Liver (tissue), 9 donors: ENCODE measurements around the gene VEGFA. TPM values are rescaled to one million over a fixed set of nuclear protein-coding genes. Genes with fewer than 3 reads are reported as not detected.

Source experiments
- DNase-seq: peaks from one replicate; pipeline ENCODE4 v3.0.0-alpha.2; 2017; ENCODE audit warnings: low spot score
- H3K27ac ChIP-seq, 2 donors: one replicate each; pipeline ENCODE4 v1.7.0; 2013; ENCODE audit warnings: inconsistent platforms in 2 of 2, low read length in 2 of 2, control low read depth in 1 of 2, low read depth in 1 of 2, mild to moderate bottlenecking in 1 of 2
- H3K27me3 ChIP-seq, 4 donors: one replicate each; pipeline versions ENCODE4 v1.6.1 to v1.7.0; 2013; ENCODE audit warnings: low read length in 3 of 4, inconsistent platforms in 1 of 4, mild to moderate bottlenecking in 1 of 4, moderate library complexity in 1 of 4; ENCODE audit not compliant: control insufficient read depth in 4 of 4, insufficient read depth in 4 of 4
- H3K36me3 ChIP-seq, 4 donors: one replicate each; pipeline versions ENCODE4 v1.6.1 to v1.7.0; 2013; ENCODE audit warnings: low read length in 3 of 4, mild to moderate bottlenecking in 3 of 4, low read depth in 1 of 4, moderate library complexity in 1 of 4; ENCODE audit not compliant: control insufficient read depth in 4 of 4, insufficient read depth in 3 of 4
- H3K4me1 ChIP-seq, 4 donors: one replicate each; pipeline versions ENCODE4 v1.6.1 to v1.7.0; 2013; ENCODE audit warnings: low read length in 3 of 4, mild to moderate bottlenecking in 3 of 4, moderate library complexity in 1 of 4; ENCODE audit not compliant: control insufficient read depth in 4 of 4, insufficient read depth in 4 of 4
- H3K4me3 ChIP-seq, 3 donors: one replicate each; pipeline versions ENCODE4 v1.6.1 to v1.7.0; 2013; ENCODE audit warnings: low read length in 3 of 3, control low read depth in 1 of 3, low read depth in 1 of 3, mild to moderate bottlenecking in 1 of 3
- H3K9ac ChIP-seq, 2 donors: one replicate each; pipeline ENCODE4 v1.7.0; 2013; ENCODE audit warnings: low read length in 2 of 2, mild to moderate bottlenecking in 2 of 2, moderate library complexity in 2 of 2, control low read depth in 1 of 2, low read depth in 1 of 2
- H3K9me3 ChIP-seq, 4 donors: one replicate each; pipeline versions ENCODE4 v1.6.1 to v1.7.0; 2013; ENCODE audit warnings: low read length in 3 of 4; ENCODE audit not compliant: control insufficient read depth in 4 of 4
- EGR1 ChIP-seq, 2 donors: IDR thresholded peaks; 2 replicates each; pipeline ENCODE4 v1.6.1; 2016 to 2018; ENCODE audit warnings: antibody characterized with exemption in 2 of 2, low read depth in 2 of 2
- FOXA1 ChIP-seq: IDR thresholded peaks from 2 replicates; pipeline ENCODE4 v1.6.1; 2016; ENCODE audit warnings: antibody characterized with exemption
- FOXA2 ChIP-seq: IDR thresholded peaks from 2 replicates; pipeline ENCODE4 v1.6.1; 2016; ENCODE audit warnings: antibody characterized with exemption
- GABPA ChIP-seq, 2 donors: IDR thresholded peaks in 1 of 2; conservative IDR thresholded peaks in 1 of 2; 2 replicates each; pipeline ENCODE4 v1.6.1; 2016; ENCODE audit warnings: antibody characterized with exemption in 2 of 2, mild to moderate bottlenecking in 1 of 2, moderate library complexity in 1 of 2
- HNF4A ChIP-seq, 2 donors: conservative IDR thresholded peaks; 2 replicates each; pipeline ENCODE4 v1.6.1; 2016; ENCODE audit warnings: antibody characterized with exemption in 2 of 2, mild to moderate bottlenecking in 2 of 2
- HNF4G ChIP-seq: IDR thresholded peaks from 2 replicates; pipeline ENCODE4 v1.6.1; 2016; ENCODE audit warnings: antibody characterized with exemption
- JUND ChIP-seq, 2 donors: IDR thresholded peaks; 2 replicates each; pipeline ENCODE4 v1.6.1; 2016; ENCODE audit warnings: antibody characterized with exemption in 2 of 2
- MAX ChIP-seq: IDR thresholded peaks from 2 replicates; pipeline ENCODE4 v1.6.1; 2016; ENCODE audit warnings: antibody characterized with exemption
- RAD21 ChIP-seq, 2 donors: IDR thresholded peaks; 2 replicates each; pipeline ENCODE4 v1.6.1; 2016; ENCODE audit warnings: antibody characterized with exemption in 2 of 2, mild to moderate bottlenecking in 2 of 2
- REST ChIP-seq: IDR thresholded peaks from 2 replicates; pipeline ENCODE4 v1.6.1; 2016; ENCODE audit warnings: antibody characterized with exemption, mild to moderate bottlenecking
- RXRA ChIP-seq, 2 donors: IDR thresholded peaks; 2 replicates each; pipeline ENCODE4 v1.6.1; 2017 to 2018; ENCODE audit warnings: antibody characterized with exemption in 2 of 2, mild to moderate bottlenecking in 1 of 2
- SP1 ChIP-seq: IDR thresholded peaks from 2 replicates; pipeline ENCODE4 v1.6.1; 2018; ENCODE audit warnings: antibody characterized with exemption, mild to moderate bottlenecking
- TAF1 ChIP-seq: conservative IDR thresholded peaks from 2 replicates; pipeline ENCODE4 v1.6.1; 2016; ENCODE audit warnings: antibody characterized with exemption, mild to moderate bottlenecking
- YY1 ChIP-seq: IDR thresholded peaks from 2 replicates; pipeline ENCODE4 v1.6.1; 2016; ENCODE audit warnings: antibody characterized with exemption, mild to moderate bottlenecking
- WGBS: extraction: QIAGEN DNeasy Blood & Tissue Kit; methylation state at CpG from one replicate; pipeline ENCODE4 v1.1.7; 2013; 5-methylcytosine and 5-hydroxymethylcytosine counted together
- polyA plus RNA-seq, 2 donors: library from polyadenylated mRNA; stranded (reverse) in 1 of 2; unstranded in 1 of 2; fragments of 200-250 nt in 1 of 2; fragments of >200 nt in 1 of 2; fragmentation: Nextera tagmentation in 1 of 2; extraction: Ambion mirVana in 1 of 2; gene quantifications; one replicate each; pipeline versions ENCODE4 v1.2.1 to v1.2.3, GENCODE V29; 2013 to 2015
- total RNA-seq, 2 donors: library from RNA; depleted of rRNA; stranded (reverse); fragments of >200 nt; gene quantifications; one replicate each; pipeline ENCODE4 v1.2.3, GENCODE V29; 2014
- TF ChIP-seq, protein P1 (sequence below): IDR thresholded peaks from 2 replicates; pipeline ENCODE4 v1.6.1; 2016; ENCODE audit warnings: antibody characterized with exemption
- TF ChIP-seq, protein P2 (sequence below): IDR thresholded peaks from 2 replicates; pipeline ENCODE4 v1.6.1; 2016; ENCODE audit warnings: antibody characterized with exemption
- donor health status: healthy.
- donor health status: healthy.
- donor health status: healthy.
- donor health status: healthy.
- donor health status: healthy.

The VEGFA gene
- total and polyA plus RNA-seq, 4 donors = 14.7 to 160 (median 65.2) TPM

DNA sequence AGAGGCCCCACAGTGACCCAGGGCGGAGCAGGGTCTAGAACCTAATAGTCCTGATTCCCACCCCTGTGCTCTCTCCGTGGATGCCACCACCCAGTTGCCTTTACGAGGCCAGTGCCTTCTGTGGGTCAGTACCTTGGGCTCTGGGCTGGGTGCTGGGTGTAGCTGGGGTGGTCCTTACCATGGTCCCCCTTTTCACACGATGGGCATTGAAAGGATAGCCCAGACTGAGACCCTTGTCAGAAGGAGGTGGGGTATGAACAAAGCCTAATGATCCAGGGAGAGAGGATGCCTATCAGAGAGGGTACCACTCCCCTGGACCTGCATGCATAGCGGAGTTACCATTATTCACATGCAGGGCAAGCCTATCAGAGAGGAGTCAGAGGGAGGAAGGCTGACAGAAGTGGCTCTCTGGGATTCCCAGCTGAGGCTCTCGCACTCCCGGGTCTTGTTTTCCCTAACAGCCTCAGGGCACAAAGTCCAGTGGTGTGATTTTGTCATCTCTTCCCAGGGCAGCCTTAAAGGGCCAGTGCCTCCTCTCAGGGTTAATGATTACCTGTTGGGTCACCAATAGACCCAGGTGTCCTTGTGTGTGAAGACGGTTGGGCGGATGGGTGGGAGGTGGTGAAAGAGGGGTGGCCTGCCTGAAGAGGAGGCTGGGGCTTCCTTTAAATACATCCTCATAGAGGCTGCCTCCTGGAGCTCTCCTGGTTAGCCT lies 36.2 kb downstream of the VEGFA start:
- Histone ChIP-seq H3K36me3 (no peaks in the 10 kb centered on the region), H3K9me3 (no peaks in the 10 kb centered on the region), H3K4me1 (peaks cover 27 to 72% (median 60%) of the 10 kb centered on the region in 4 donors), H3K9ac (peak overlapping the region; percentile 66 to 78), H3K27me3 (no peaks in the 10 kb centered on the region), H3K27ac (peak overlapping the region; percentile 90 to 95), H3K4me3 (peak overlapping the region; percentile 12 to 65 (median 43))
- 39% methylated on average over 9 of the region's 9 CpGs for WGBS
- TF ChIP-seq RXRA (IDR thresholded peaks at IDR 0.05) (peak; percentile 68 to 88), REST (peak; percentile 71), RAD21 (IDR thresholded peaks at IDR 0.05) (peak; percentile 32 to 55), GABPA (IDR thresholded peaks at IDR 0.05 in 1 of 2, conservative IDR thresholded peaks at IDR 0.05 in 1 of 2) (no peak), TAF1 (no peak), HNF4G (peak; percentile 95), MAX (peak; percentile 92), SP1 (peak; percentile 93), HNF4A (conservative IDR thresholded peaks at IDR 0.05) (peak; percentile 95 to 96), JUND (IDR thresholded peaks at IDR 0.05) (peak; percentile 51 to 84), YY1 (peak; percentile 54), FOXA2 (peak; percentile 16)
- TF ChIP-seq, protein P1, sequence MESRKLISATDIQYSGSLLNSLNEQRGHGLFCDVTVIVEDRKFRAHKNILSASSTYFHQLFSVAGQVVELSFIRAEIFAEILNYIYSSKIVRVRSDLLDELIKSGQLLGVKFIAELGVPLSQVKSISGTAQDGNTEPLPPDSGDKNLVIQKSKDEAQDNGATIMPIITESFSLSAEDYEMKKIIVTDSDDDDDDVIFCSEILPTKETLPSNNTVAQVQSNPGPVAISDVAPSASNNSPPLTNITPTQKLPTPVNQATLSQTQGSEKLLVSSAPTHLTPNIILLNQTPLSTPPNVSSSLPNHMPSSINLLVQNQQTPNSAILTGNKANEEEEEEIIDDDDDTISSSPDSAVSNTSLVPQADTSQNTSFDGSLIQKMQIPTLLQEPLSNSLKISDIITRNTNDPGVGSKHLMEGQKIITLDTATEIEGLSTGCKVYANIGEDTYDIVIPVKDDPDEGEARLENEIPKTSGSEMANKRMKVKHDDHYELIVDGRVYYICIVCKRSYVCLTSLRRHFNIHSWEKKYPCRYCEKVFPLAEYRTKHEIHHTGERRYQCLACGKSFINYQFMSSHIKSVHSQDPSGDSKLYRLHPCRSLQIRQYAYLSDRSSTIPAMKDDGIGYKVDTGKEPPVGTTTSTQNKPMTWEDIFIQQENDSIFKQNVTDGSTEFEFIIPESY = peak; percentile 36
- TF ChIP-seq, protein P2, sequence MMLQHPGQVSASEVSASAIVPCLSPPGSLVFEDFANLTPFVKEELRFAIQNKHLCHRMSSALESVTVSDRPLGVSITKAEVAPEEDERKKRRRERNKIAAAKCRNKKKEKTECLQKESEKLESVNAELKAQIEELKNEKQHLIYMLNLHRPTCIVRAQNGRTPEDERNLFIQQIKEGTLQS = no peak
- peak; percentile 58 for DNase-seq

- Histone ChIP-seq H3K9ac (no peak overlapping the region), H3K27me3 (no peaks in the 10 kb centered on the region), H3K4me1 (peaks cover 30 to 70% (median 57%) of the 10 kb centered on the region in 4 donors), H3K36me3 (no peaks in the 10 kb centered on the region), H3K27ac (peak overlapping the region; percentile 90 to 95), H3K9me3 (no peaks in the 10 kb centered on the region), H3K4me3 (peak overlapping the region in 1 of 3 donors; percentile 12)
- TF ChIP-seq RAD21 (IDR thresholded peaks at IDR 0.05) = no peak
- no peak for TF ChIP-seq HNF4A (conservative IDR thresholded peaks at IDR 0.05)
- TF ChIP-seq, protein P1 = no peak
- TF ChIP-seq FOXA1 = no peak
- TF ChIP-seq EGR1 (IDR thresholded peaks at IDR 0.05; ENCODE audit: low read depth in 2 of 2) = no peak
- WGBS = 40% methylated on average over 5 of the region's 5 CpGs
- no peak for DNase-seq
Measured at GRCh38 chr6:43806758-43807227, 36.8 kb downstream of the VEGFA start.
